ENCODE measurements around the gene CREB3L4.

GRCh38 chr1:153921080-153921802, 46.5 kb upstream of the CREB3L4 start:
- TF ChIP-seq CTCF (IDR thresholded peaks at IDR 0.05; ENCODE audit: extremely low read depth in 1 of 2, insufficient read depth in 1 of 2, low read depth in 1 of 2, low read length in 2 of 2) (no peak), POLR2A (IDR thresholded peaks at IDR 0.05; ENCODE audit: low read depth, low read length) (no peak), FOS (IDR thresholded peaks at IDR 0.05; ENCODE audit: borderline replicate concordance, insufficient read depth, low read length) (no peak), EZH2 (IDR thresholded peaks at IDR 0.05; ENCODE audit: borderline replicate concordance, low read depth, low read length, severe bottlenecking) (no peak), POLR2AphosphoS5 (IDR thresholded peaks at IDR 0.05; ENCODE audit: insufficient read depth, low read depth, low read length) (no peak)

Measured in endothelial cell of umbilical vein (primary cell).